Activated CD8-positive, alpha-beta memory T cell treated with anti-CD3 and anti-CD28 coated beads for 36 hours (primary cell): ENCODE data around the gene ALX4. TPM values are rescaled to one million over a fixed set of nuclear protein-coding genes. Genes with fewer than 3 reads are reported as not detected.

Source experiments
- CTCF ChIA-PET: fragments of 350-600 bp; sonication (Branson Sonifier 250); formaldehyde crosslinking; loops from one replicate; lab custom pipeline; 2021; ENCODE audit warnings: antibody characterized with exemption; lab: Charles Lee
- POLR2A ChIA-PET: fragments of 350-600 bp; sonication (Branson Sonifier 250); formaldehyde crosslinking; loops from one replicate; lab custom pipeline; 2021; ENCODE audit warnings: antibody characterized with exemption; lab: Charles Lee
- total RNA-seq, 2 experiments: library from RNA; stranded (reverse); gene quantifications; one replicate each; pipeline ENCODE4 v1.2.3, GENCODE V29; 2021

Gene ALX4
- total RNA-seq, 2 experiments from 2014 or later: not detected

DNA sequence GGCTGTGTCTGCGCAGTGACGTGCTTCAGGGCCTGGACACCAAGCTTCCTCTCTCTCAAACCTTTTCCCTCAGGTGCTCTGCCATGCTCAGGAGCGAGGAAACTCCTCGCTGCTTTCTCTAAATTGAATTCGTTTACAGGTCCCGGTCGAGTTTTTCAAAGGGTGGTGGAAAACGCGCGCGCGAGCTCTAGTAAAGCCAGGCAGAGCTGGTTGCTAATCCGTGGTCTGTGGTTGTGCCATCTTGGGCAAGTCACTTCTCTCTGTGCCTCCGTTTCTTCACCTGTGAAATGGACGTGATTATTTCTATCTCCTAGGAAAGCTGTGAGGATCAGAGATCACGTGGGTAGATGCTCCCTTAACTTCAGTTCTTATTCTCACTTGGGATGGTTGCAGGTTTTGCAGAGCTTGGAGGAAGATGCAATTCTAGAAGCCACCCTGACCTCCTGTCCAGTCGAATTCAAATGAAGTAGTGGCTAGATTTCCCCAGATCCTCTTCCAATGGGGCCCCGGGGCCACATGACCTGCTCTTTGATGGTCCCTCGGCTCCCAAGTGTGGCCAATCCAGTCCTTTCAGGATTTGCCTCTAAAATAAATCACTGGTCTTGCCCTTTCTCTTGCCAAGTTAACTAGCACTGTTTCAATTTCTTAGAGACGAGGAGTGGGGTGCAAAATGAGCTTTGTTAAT, 10.5 kb upstream of the ALX4 start:
- CTCF ChIA-PET: interaction anchor here (0.9 to 1.0 kb wide), 2 partner anchors 10 to 13 kb away, joined by 3 read pairs; no protein-coding TSS in a partner anchor

DNA sequence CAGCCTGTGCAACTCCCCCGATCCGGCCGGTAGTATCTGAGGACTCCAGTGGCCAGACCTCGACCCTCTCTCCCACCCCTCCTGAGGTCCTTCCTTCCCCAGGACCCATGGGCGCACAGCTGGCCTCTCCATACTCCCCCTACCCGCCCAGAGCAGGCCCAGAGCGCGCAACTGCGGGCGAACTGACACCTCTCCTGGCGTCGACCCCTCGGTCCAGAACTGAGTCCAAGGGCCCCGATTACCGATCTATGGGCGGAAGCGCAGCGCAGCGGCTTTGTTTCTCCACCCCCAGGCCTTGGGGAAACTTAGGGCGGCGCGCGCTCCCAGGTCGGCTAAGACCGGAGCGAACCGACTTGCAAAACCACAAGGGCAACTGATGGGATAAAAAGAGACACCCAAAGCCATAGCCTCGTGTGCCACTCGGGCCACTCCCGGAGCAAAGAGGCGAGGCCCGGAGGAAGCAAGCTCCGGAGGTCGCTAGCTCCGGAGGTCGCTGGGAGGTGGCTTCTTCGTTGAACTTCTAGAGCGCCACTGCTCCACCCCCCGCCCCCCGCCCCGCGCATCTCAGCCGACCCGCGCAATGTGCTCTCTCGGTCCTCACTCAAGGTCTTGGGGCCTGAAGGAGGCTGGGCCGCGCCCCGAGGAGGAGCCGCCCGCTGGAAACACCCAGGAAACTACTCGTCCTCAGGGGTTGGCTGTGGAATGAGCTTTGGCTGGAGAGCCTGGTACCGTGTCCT, 9.8 kb upstream of the ALX4 start:
- ChIA-PET CTCF (interaction anchor here (1.0 kb wide), 1 partner anchor 12 kb away, joined by 3 read pairs; no protein-coding TSS in a partner anchor), POLR2A (no interaction called here)

More for the DNA sequence above, 10.5 kb upstream of the ALX4 start:
- POLR2A ChIA-PET: no interaction called here

DNA sequence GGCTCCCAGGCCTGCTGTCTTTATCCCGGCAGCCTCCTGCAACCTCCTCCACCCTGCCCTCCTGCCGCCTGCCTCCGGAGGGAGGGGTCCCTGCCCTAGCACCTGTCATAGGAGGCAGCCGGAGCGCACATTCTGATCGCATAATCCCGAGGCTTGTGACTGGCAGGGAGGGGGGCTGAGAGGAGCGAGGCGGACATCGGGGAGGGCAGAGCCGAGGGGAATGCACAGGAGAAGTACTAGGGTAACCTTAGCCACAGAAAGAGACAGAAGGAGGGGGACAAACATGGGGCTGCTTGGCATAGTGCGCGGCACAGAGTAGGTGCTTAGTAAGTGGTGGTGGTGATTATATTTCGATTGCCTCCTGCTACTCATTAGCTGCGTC, 9.2 kb upstream of the ALX4 start:
- CTCF ChIA-PET: no interaction called here
- POLR2A ChIA-PET: no interaction called here

DNA sequence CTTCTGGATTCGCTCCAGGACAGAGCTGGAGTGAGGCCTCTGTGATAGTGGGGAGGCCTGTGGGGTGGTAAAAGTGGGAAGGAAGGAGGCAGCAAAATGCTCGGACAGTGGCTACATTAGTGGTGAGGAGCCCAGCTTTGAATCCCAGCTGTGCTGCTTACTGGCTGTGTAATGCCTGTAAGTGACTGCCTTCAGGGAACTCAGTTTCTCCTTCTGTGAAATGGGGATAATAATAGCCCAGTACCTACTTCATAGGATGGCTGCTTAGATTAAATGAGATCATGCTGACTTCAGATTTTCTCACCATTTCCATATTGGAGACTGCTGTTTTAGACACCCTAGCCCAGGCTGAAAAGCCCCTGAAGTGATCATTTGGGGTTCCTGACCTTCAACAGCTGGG, 8.4 kb upstream of the ALX4 start:
- ChIA-PET CTCF (interaction anchor here (0.5 kb wide), 1 partner anchor 80 kb away, joined by 6 read pairs; no protein-coding TSS in a partner anchor), POLR2A (no interaction called here)

DNA sequence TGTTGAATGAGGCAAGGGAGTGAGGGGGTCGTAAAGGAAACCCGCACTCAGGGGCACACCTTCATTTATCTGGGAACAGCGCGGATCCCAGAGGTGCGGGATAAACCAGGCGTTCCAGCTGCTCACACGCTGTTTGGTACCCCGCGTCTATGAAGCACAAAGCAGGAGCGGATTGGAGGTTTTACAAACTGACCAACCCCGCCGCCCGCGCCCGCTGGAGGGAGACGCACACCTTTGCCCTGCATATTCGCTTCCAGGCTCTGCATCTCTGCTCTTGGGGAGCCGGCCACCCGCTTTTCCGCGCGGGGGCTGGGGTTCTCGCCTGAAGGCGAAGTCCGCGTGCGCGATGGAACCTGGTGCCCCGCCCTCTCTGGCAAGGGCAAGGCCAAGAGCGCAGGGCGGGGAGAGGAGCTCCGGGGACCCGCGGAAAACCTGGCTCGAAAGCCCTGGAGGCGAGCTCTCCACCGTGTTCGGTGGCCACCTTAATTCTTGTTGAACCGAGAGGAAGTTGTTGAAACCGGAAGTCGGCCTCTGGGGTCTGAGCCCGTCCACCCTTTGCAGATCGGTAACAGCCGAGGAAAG, 6.8 kb upstream of the ALX4 start:
- POLR2A ChIA-PET: no interaction called here
- CTCF ChIA-PET: no interaction called here

DNA sequence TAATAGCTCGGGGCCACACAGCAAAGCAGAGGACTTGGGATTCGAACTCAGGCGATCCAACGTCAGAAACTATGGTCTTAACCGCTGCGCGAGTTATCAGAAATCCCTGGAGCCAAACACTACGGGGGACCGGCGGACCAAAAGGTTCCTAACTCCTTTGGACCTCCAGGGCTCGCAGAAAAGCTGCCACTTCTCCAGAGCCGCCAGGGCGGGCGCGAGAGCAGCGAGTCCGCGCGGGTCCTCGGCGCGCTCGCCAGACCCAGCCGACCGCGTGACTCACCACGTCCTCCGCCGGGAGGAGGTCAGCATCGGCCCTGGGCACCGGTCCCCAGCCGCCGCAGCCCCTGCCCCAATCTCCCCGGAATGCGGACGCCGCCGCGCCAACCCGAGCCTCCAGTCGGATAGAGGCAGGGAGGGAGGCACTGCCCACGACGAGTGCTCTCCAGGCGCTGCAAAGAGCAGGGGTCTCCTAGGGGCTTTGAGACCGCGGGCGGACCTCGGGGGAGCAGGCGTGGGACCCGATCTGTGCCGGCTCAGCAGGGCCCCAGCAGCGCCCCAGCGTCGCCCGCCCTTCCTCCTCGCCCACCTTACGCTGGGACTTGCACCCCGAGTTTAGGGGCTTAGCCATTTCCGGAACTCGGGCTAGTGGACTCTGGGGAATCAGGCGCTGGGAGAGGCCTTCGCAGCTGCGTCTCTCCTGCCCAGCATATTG, 6.2 kb upstream of the ALX4 start:
- ChIA-PET CTCF (no interaction called here), POLR2A (no interaction called here)

DNA sequence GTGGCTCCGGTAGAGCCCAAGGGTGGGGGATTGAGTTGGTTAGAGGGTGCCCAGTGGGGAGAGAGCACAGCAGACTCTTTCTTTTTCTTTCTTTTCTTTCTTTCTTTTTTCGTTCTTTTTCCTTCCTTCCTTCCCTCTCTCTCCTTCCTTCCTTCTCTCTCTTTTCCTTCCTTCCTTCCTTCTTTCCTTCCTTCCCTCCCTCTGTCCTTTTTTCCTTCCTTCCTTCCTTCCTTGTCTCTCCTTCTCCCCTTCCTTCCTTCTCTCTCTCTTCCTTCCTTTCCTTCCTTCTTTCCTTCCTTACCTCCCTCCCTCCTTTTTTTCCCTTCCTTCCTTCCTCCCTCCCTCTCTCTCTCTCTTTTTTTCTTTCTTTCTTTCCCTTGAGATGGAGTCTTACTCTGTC, 4.8 kb upstream of the ALX4 start:
- ChIA-PET CTCF (no interaction called here), POLR2A (no interaction called here)

DNA sequence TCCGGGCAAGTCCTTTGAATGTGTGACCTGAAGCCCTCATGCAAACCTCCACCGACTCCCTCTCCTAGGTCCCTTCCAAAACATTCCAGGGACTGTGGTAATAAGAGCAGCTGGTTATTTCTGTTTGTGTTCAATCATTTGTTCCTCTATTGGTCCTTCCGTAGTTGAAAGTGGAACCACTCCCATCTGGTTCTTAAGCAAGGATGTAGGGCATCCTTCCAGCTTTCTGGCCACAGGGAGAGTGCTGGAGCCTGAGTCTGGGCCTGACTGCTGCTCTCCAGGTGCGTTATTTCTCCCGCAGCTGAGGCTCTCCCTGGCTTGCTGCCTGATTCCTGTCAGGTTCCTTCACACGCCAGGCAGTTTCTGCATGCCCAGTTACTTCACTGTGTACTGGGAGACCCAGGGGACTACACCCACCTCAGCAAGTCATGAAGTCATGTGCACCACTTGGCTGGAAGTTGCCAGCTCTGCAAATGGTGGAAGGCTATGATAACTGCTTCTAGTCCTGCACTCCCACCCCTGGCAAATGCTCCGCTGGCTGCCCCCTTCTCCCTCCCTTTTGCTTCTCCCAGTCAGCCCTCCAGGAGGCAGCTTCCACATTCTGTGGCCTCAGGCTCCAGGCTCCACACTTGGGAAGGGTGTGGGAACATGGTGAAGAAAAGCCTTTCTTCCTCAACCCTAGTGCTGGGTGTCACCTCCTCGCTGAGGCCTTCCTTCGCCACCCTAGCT, 4.0 kb upstream of the ALX4 start:
- POLR2A ChIA-PET: no interaction called here
- CTCF ChIA-PET: no interaction called here

DNA sequence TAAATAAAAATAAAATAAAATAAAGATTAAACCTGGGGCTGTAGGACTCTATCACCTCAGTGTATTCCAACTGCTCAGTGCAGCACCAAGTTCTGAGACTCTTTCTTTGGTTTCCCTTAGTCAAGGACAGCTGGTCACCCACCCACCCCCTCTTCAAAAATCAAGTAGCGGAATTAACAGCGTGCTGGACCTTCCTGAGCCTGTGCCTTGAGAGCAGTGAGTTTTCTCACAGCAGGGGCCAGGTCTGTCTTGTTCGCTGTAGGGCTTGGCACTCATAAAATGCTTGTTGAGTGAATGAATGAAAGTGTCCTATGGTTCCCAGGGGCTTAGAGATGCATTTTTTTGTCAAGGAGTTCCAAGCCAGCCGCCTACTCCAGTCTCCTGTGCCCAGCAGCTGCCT, 2.9 kb upstream of the ALX4 start:
- ChIA-PET POLR2A (no interaction called here), CTCF (no interaction called here)

DNA sequence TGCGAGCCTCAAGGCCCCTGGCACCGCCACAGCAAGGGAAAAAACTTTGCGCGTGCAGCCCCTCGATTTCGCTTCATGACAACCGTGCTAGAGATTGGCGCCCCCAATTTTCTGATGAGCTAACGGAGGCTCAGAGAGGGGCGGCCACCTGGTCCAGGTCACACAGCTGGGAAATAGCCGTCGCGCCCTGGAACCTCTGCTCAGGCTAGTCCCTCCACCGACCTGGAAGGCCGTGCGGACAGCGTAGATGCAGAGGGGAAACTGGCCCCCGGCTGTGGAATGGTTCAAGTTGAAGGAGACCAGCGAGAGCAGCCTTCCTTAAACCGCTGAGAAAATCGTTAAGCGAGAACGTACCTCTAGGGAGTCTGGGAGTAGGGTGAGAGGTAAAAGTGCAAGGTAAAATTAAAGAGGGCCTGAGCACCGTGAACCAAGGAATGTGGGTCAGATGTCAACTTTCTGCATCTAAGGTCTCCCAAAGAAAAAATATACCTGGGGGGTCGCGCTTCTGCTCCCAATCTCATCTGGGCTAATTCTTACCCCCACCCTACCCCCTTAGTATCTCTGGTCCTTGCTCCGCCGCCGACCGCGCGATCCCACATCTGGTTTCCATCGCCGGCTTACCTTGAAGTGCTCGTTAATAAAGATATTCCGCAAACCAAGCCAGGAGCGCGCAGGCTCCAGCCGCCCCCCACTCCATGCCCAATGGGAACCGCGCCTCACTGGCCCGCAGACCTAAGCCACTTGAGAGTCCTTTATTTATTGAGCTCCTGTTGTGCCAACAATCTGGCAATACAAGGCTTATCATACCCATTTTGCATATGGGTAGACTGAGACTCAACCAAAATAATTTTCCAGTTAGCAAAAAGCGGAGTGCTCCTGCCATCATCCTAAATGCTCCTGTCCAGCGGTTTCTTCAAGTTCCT, 1.7 kb upstream of the ALX4 start:
- ChIA-PET POLR2A (no interaction called here), CTCF (no interaction called here)

DNA sequence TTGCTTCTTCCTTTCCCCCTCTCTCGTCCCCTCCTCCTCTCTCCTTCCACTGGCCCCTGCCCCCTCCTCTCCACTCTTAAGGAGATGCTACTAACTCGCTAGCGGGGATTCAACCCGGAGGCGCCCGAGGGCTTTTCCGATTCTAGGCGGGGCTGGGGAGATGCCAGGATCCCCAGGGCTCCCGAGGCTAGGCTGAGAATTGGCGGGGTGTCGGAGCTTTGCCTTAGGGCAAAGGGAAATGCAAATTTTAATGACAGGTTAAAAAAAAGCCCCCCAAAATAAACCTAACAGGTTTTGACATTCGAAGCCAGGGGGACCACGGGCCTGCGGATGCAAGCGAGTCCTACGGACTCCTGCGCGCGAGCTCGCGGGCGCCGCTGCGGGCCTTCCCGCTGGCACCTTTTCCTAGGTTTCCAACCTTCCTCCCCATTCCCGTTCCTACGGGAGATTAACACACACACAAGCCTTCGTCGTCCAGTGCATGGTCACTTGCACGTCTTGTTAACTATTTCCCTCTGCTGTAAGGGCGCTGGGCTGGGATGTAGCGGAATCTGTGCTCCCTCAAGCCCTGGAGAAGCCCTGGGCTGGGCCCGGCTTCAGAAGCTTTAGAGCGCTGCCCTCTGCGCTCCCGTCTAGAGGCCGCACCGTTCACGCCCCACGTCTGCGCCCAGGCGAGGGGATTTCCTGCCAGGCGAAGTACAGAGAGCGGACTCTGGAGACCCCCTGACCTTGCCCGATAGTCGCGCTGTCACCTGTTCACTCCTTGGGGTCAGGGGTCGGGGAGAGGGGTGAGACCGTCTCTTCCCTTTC, 729 bp upstream of the ALX4 start:
- POLR2A ChIA-PET: interaction anchor here (0.7 kb wide), 1 partner anchor 35 kb away, joined by 5 read pairs; no protein-coding TSS in a partner anchor
- CTCF ChIA-PET: interaction anchor here (1.1 kb wide), 1 partner anchor 10 kb away, joined by 3 read pairs; no protein-coding TSS in a partner anchor

DNA sequence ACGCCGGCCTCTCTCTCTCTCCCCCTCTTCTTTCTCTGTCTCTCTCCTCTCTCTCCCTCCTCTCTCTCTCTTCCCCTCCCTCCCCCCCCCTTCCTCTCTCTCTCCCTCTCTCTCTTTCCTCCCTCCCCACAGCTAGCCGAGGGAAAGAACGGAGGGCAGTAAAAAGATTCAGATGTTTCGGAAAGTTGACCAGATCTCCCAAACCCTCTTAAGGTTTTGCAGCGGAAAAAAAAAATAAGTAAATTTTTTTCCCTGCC, 195 bp upstream of the ALX4 start:
- CTCF ChIA-PET: interaction anchor here (1.1 kb wide), 1 partner anchor 11 kb away, joined by 3 read pairs; no protein-coding TSS in a partner anchor
- POLR2A ChIA-PET: interaction anchor here (0.7 kb wide), 1 partner anchor 35 kb away, joined by 5 read pairs; no protein-coding TSS in a partner anchor

DNA sequence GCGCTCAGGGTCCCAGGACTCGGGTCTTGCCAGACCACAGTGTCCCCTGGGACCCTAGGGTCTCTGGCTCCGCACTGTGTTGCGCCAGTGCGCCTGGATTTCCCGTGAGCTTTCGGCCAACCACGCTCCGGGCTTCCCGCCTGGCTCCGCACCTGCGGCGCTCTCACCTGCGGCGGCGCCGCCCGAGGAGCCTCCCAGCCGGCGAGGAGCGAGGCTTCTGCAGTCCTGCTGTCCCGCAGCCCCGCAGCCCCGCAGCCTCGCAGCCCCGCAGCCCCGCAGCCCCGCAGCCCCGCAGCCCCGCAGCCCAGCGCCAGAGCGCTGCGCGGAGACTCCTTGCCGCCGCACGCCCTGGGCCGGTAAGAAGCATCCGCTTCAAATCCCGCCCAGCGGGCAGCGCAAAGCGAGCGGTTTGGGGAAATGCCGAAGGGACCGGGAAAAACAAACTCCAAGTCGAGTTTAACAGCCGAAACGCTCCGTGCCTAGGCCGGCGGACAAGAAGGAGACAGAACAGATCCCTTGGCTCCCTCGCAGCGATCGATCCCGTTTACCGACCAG, 939 bp downstream of the ALX4 start:
- CTCF ChIA-PET: no interaction called here

DNA sequence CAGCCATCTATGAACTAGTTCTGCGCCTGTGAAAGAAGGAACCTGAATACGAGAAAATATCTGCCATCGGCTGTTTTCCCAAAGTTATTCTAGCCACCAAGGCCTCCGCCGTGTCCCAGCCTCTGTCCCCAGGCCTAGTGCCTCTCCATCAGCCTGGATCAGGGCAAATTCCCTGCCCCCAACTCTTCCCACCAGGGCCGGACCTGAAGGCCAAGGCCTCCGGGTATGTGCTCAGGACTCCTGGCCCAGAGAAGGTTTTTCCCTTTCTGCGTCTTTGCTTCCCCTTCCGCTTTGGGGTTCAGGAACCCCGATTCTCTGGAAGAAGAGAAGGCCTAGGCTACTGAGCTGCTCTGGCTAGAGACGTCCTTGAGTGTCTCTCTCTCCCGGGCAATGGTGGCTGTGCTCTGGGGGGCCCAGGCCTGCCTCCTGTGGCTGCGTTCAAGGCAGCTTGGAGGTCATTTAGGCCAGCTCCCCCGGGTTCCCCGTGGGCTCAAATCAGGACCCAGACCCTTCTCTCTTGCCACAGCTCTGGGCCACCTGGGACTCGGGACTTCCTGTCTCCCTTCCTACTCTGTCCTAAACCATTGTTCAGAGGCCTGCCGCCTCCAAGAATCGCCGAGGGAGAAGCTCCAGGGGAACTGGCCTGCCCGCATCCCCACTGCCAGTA, 1.6 kb downstream of the ALX4 start:
- CTCF ChIA-PET: no interaction called here

More for the DNA sequence above, 939 bp downstream of the ALX4 start:
- POLR2A ChIA-PET: no interaction called here

DNA sequence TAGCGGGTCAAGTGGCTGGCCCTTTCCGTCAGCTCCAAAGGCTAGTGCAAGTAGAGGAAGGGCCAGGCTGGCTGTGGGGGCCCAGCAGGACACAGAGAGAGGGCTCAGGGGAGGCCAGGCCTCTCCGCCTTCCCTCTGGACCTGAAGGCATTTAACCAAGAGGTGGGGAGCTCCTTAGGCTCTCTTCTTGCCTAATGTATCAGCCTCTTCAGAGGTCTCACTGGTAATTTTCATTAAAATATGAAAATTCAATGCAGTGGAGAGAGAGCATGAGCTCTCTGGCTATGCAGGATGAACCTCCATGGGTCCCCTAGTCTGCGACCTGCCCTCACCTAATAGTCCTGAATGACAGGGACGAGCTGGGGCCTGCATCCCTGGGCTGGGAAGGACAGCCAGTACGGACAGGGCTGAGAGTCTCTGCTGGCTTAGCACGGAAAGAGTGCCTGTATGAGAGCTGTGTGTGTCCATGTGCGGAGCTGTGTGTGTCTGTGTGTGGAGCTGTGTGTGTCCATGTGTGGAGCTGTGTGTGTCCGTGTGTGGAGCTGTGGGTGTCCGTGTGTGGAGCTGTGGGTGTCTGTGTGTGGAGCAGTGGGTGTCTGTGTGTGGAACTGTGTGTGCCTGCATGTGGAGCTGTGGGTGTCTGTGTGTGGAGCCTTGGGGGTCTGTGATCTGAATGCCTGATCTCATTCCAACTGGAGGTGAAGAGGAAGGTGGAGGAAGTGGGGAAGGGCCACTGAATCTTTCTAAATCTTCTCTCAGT, 2.4 kb downstream of the ALX4 start:
- ChIA-PET CTCF (interaction anchor here (0.8 kb wide), 1 partner anchor 13 kb away, joined by 3 read pairs; no protein-coding TSS in a partner anchor), POLR2A (no interaction called here)

More for the DNA sequence above, 1.6 kb downstream of the ALX4 start:
- POLR2A ChIA-PET: no interaction called here

DNA sequence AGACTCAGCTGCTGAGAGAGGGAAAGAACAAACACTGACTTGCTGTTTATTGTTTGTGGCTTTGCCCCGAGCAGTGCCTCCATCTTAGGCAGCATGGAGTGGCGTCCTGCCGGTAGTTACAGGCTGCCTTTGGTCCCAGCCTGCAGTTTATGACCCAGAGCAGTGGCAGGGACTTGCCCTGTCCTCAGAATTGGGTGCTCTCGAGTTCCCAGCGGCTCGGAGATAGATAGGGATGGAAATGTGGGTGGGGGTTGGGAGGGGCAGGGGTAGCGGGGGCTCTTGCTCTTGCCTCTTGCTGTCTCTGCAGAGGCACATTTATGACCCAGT, 3.1 kb downstream of the ALX4 start:
- ChIA-PET CTCF (interaction anchor here (0.8 kb wide), 1 partner anchor 14 kb away, joined by 3 read pairs; no protein-coding TSS in a partner anchor), POLR2A (no interaction called here)
